HCT116 (cell line): ENCODE results near the gene CELF2. TPM values are rescaled to one million over a fixed set of nuclear protein-coding genes. Genes with fewer than 3 reads are reported as not detected.

Source experiments
- ATAC-seq: fragments of 200-7000 bp; cut with Tn5 transposase; 2 replicates; pipeline ENCODE4 v1.9.1; 2020; ENCODE audit warnings: mild to moderate bottlenecking, moderate library complexity
- BruUV-seq: library from RNA; stranded (reverse); fragments of 400-500 nt; replicated peaks from 2 replicates; lab custom pipeline; 2021; lab: Mats Ljungman, UMichigan
- CTCF ChIA-PET: fragments of 300-600 bp; sonication (Branson Sonifier 250); formaldehyde crosslinking; loops from one replicate; lab custom pipeline; 2021; ENCODE audit warnings: antibody characterized with exemption; lab: Charles Lee
- POLR2A ChIA-PET: fragments of 300-600, 350-600 bp; sonication (Branson Sonifier 250); formaldehyde crosslinking; loops from one replicate; lab custom pipeline; 2021; ENCODE audit warnings: antibody characterized with exemption; lab: Charles Lee
- RAD21 ChIA-PET, 2 experiments: fragments of 300-600 bp; sonication (Branson Sonifier 250); formaldehyde crosslinking; loops; one replicate each; lab custom pipeline; 2023; ENCODE audit warnings: low total read pairs in 2 of 2; ENCODE audit not compliant: uncharacterized antibody in 2 of 2, unreplicated experiment in 2 of 2, low non-redundant PET in 1 of 2; lab: Charles Lee
- DNase-seq: peaks from one replicate; pipeline ENCODE4 v3.0.0-alpha.2; 2010; ENCODE audit warnings: low read depth, low spot score
- H2AFZ ChIP-seq: fragments of 200-600 bp; shearing (Covaris generic), sonication (generic); 2 replicates; pipeline ENCODE4 v1.6.1; 2017; ENCODE audit warnings: low read depth, mixed run types, mixed read lengths, antibody characterized with exemption, low read length; ENCODE audit not compliant: poor library complexity, severe bottlenecking
- H3K27ac ChIP-seq: 2 replicates; pipeline ENCODE4 v1.5.1; 2012; ENCODE audit warnings: low read depth, low read length
- H3K27me3 ChIP-seq: fragments of 200-600 bp; sonication (generic); 2 replicates; pipeline ENCODE4 v1.6.1; 2016; ENCODE audit warnings: mixed run types, low read length, mixed read lengths; ENCODE audit not compliant: insufficient read depth
- H3K36me3 ChIP-seq, 2 experiments: fragments of 200-500 bp in 1 of 2; fragments of 200-600 bp in 1 of 2; sonication (Bioruptor generic) in 1 of 2; sonication (generic) in 1 of 2; 2 replicates each; pipeline versions ENCODE4 v1.5.1 to v1.6.1; 2014 to 2016; ENCODE audit warnings: low read length in 2 of 2, inconsistent platforms in 1 of 2, mixed read lengths in 1 of 2, mixed run types in 1 of 2; ENCODE audit not compliant: insufficient read depth in 2 of 2, control insufficient read depth in 1 of 2
- H3K4me1 ChIP-seq, 2 experiments: fragments of 200-600 bp in 1 of 2; sonication (generic) in 1 of 2; 2 replicates each; pipeline versions ENCODE4 v1.5.1 to v1.6.1; 2012 to 2017; ENCODE audit warnings: low read length in 2 of 2, inconsistent platforms in 1 of 2, mild to moderate bottlenecking in 1 of 2, mixed read lengths in 1 of 2, mixed run types in 1 of 2, moderate library complexity in 1 of 2; ENCODE audit not compliant: insufficient read depth in 2 of 2, control insufficient read depth in 1 of 2
- H3K4me2 ChIP-seq: fragments of 200-600 bp; sonication (generic); 2 replicates; pipeline ENCODE4 v1.6.1; 2017; ENCODE audit warnings: mixed run types, low read length, mixed read lengths
- H3K4me3 ChIP-seq, 2 experiments: fragments of 200-600 bp in 1 of 2; sonication (generic) in 1 of 2; replicated peaks in 1 of 2; 2 replicates each; pipeline ENCODE4 v1.5.1; 2011 to 2016; ENCODE audit warnings: low read length in 2 of 2, control low read depth in 1 of 2, low read depth in 1 of 2, mild to moderate bottlenecking in 1 of 2, mixed read lengths in 1 of 2, mixed run types in 1 of 2
- H3K79me2 ChIP-seq: fragments of 200-600 bp; sonication (generic); 2 replicates; pipeline ENCODE4 v1.6.1; 2017; ENCODE audit warnings: mild to moderate bottlenecking, mixed run types, low read length, moderate library complexity, mixed read lengths; ENCODE audit not compliant: insufficient read depth
- H3K9ac ChIP-seq: fragments of 200-600 bp; sonication (generic); 2 replicates; pipeline ENCODE4 v1.6.1; 2016; ENCODE audit warnings: low read length, mixed read lengths
- H3K9me2 ChIP-seq: fragments of 200-600 bp; sonication (generic), shearing (Covaris generic); 2 replicates; pipeline ENCODE4 v1.6.1; 2017; ENCODE audit warnings: mixed run types, mild to moderate bottlenecking, moderate library complexity; ENCODE audit not compliant: insufficient read depth
- H3K9me3 ChIP-seq, 2 experiments: fragments of 200-500 bp in 1 of 2; fragments of 200-600 bp in 1 of 2; sonication (Bioruptor generic) in 1 of 2; sonication (generic) in 1 of 2; 2 replicates each; pipeline ENCODE4 v1.6.1; 2014 to 2017; ENCODE audit warnings: low read length in 2 of 2, mixed read lengths in 2 of 2, inconsistent platforms in 1 of 2, low read depth in 1 of 2, mild to moderate bottlenecking in 1 of 2, mixed run types in 1 of 2, moderate library complexity in 1 of 2; ENCODE audit not compliant: control insufficient read depth in 1 of 2, insufficient read depth in 1 of 2
- H4K20me1 ChIP-seq: fragments of 200-600 bp; sonication (generic), shearing (Covaris generic); 2 replicates; pipeline ENCODE4 v1.6.1; 2017; ENCODE audit warnings: mixed run types, mild to moderate bottlenecking, moderate library complexity; ENCODE audit not compliant: insufficient read depth
- CEBPB ChIP-seq: IDR thresholded peaks from 2 replicates; pipeline ENCODE4 v1.6.1; 2012; ENCODE audit warnings: low read depth
- EGR1 ChIP-seq: IDR thresholded peaks from 2 replicates; pipeline ENCODE4 v1.6.1; 2012; ENCODE audit warnings: low read depth
- ELF1 ChIP-seq: IDR thresholded peaks from 2 replicates; pipeline ENCODE4 v1.6.1; 2012; ENCODE audit warnings: low read depth, borderline replicate concordance
- EZH2 ChIP-seq: fragments of 200-600 bp; sonication (generic); IDR thresholded peaks from 2 replicates; pipeline ENCODE4 v1.6.1; 2017; ENCODE audit warnings: antibody characterized with exemption, mixed run types
- EZH2phosphoT487 ChIP-seq: fragments of 200-600 bp; IDR thresholded peaks from 2 replicates; pipeline ENCODE4 v1.6.1; 2018; ENCODE audit warnings: antibody characterized with exemption, borderline replicate concordance
- FOSL1 ChIP-seq: IDR thresholded peaks from 2 replicates; pipeline ENCODE4 v1.6.1; 2012; ENCODE audit warnings: low read depth
- JUND ChIP-seq: IDR thresholded peaks from 2 replicates; pipeline ENCODE4 v1.6.1; 2012
- POLR2A ChIP-seq: IDR thresholded peaks from 2 replicates; pipeline ENCODE4 v1.7.0; 2011; ENCODE audit warnings: borderline replicate concordance; ENCODE audit not compliant: insufficient read depth, insufficient read length; ENCODE audit errors: extremely low read depth
- POLR2AphosphoS5 ChIP-seq: IDR thresholded peaks from 2 replicates; pipeline ENCODE4 v1.6.1; 2011; ENCODE audit warnings: mild to moderate bottlenecking, low read depth, low read length, moderate library complexity
- RAD21 ChIP-seq: IDR thresholded peaks from 2 replicates; pipeline ENCODE4 v1.6.1; 2012; ENCODE audit warnings: low read depth, mild to moderate bottlenecking
- SP1 ChIP-seq: IDR thresholded peaks from 2 replicates; pipeline ENCODE4 v1.6.1; 2012; ENCODE audit warnings: low read depth
- SRF ChIP-seq: IDR thresholded peaks from 2 replicates; pipeline ENCODE4 v1.6.1; 2012; ENCODE audit warnings: low read depth
- TCF7L2 ChIP-seq: IDR thresholded peaks from 2 replicates; pipeline ENCODE4 v1.7.0; 2011; ENCODE audit warnings: borderline replicate concordance, inconsistent platforms; ENCODE audit not compliant: insufficient read depth, insufficient read length; ENCODE audit errors: extremely low read depth
- YY1 ChIP-seq: IDR thresholded peaks from 2 replicates; pipeline ENCODE4 v1.6.1; 2011; ENCODE audit warnings: low read length, low read depth, moderate library complexity, mild to moderate bottlenecking; ENCODE audit not compliant: insufficient replicate concordance; ENCODE audit errors: extremely low read depth
- ZFX ChIP-seq: fragments of 450-650 bp; IDR thresholded peaks from 2 replicates; pipeline ENCODE4 v1.6.1; 2017
- ZNF274 ChIP-seq: fragments of 200-500 bp; sonication (Bioruptor generic); IDR thresholded peaks from 2 replicates; pipeline ENCODE4 v1.6.1; 2014; ENCODE audit warnings: mild to moderate bottlenecking, low read depth, low read length, inconsistent platforms
- intact Hi-C: fragments of 100-400 bp; cut with micrococcal nuclease; formaldehyde crosslinking; loops from 2 replicates; pipeline ENCODE4 v1.10.0; 2022
- total RNA-seq: library from RNA; stranded (reverse); gene quantifications from one replicate; pipeline ENCODE4 v1.2.1, GENCODE V29; 2021; ENCODE audit not compliant: unreplicated experiment
- TF ChIP-seq, protein P1 (sequence below): IDR thresholded peaks from 2 replicates; pipeline ENCODE4 v1.6.1; 2012
- TF ChIP-seq, protein P2 (sequence below): IDR thresholded peaks from 2 replicates; pipeline ENCODE4 v1.6.1; 2011; ENCODE audit warnings: mild to moderate bottlenecking, low read length, moderate library complexity; ENCODE audit not compliant: insufficient replicate concordance; ENCODE audit errors: extremely low read depth
- TF ChIP-seq, protein P3 (sequence below): IDR thresholded peaks from 2 replicates; pipeline ENCODE4 v1.6.1; 2012

Gene CELF2
- total RNA-seq, 1 experiment from 2014 or later, result 0.66 TPM

DNA sequence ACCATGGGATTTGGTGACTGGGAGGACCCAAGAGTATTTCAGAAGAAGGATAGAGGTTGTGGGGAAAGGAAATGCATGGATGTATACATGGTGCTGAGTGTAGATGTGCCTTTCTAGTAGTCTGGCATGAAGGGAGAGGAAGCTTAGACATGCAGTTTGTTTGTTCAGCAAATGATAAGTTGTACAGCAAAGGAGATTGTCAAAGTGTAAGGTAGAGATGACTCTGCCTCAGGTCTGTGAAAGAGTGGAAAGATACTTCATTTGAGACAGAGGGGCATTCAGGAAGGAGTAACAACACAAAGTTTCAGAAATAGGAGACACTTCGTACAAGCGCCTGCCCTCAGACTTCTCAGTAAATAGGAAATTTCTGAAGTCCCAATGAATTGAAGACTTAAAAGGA lies 152.3 kb downstream of the CELF2 start:
- ChIA-PET RAD21 (no interaction called here), CTCF (no interaction called here), POLR2A (no interaction called here)
- H3K4me2 ChIP-seq, result no peak overlapping the region
- no peaks in the 10 kb centered on the region for H3K79me2 ChIP-seq
- no peaks in the 10 kb centered on the region for H3K9me2 ChIP-seq
- TF ChIP-seq ZFX (no peak), ELF1 (no peak), EZH2phosphoT487 (no peak), RAD21 (no peak), EZH2 (no peak), FOSL1 (no peak), EGR1 (no peak), YY1 (no peak), SP1 (no peak), TCF7L2 (no peak), ZNF274 (no peak), POLR2A (no peak), SRF (no peak), JUND (no peak), POLR2AphosphoS5 (no peak), CEBPB (no peak)
- TF ChIP-seq, protein P1, sequence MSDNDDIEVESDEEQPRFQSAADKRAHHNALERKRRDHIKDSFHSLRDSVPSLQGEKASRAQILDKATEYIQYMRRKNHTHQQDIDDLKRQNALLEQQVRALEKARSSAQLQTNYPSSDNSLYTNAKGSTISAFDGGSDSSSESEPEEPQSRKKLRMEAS, result no peak
- TF ChIP-seq, protein P2, sequence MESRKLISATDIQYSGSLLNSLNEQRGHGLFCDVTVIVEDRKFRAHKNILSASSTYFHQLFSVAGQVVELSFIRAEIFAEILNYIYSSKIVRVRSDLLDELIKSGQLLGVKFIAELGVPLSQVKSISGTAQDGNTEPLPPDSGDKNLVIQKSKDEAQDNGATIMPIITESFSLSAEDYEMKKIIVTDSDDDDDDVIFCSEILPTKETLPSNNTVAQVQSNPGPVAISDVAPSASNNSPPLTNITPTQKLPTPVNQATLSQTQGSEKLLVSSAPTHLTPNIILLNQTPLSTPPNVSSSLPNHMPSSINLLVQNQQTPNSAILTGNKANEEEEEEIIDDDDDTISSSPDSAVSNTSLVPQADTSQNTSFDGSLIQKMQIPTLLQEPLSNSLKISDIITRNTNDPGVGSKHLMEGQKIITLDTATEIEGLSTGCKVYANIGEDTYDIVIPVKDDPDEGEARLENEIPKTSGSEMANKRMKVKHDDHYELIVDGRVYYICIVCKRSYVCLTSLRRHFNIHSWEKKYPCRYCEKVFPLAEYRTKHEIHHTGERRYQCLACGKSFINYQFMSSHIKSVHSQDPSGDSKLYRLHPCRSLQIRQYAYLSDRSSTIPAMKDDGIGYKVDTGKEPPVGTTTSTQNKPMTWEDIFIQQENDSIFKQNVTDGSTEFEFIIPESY, result no peak
- TF ChIP-seq, protein P3, sequence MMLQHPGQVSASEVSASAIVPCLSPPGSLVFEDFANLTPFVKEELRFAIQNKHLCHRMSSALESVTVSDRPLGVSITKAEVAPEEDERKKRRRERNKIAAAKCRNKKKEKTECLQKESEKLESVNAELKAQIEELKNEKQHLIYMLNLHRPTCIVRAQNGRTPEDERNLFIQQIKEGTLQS, result no peak
- H4K20me1 ChIP-seq, result no peaks in the 10 kb centered on the region
- H3K4me1 ChIP-seq, result no peaks in the 10 kb centered on the region
- H3K27me3 ChIP-seq, result peaks cover 16% of the 10 kb centered on the region; the same call in 1 of the 2 replicates
- H3K27ac ChIP-seq, result no peak overlapping the region
- H3K36me3 ChIP-seq, result no peaks in the 10 kb centered on the region
- no TSS peak for BruUV-seq
- H3K9ac ChIP-seq, result no peak overlapping the region
- intact Hi-C loops, result no loop called here
- no peak for ATAC-seq
- DNase-seq, result no peak
- H3K9me3 ChIP-seq, result no peaks in the 10 kb centered on the region
- H2AFZ ChIP-seq, result no peak overlapping the region
- no peak overlapping the region for H3K4me3 ChIP-seq
